Breast epithelium (tissue), 3 donors: ENCODE results near the gene OBSCN.

ENCODE experiments used
- POLR2A ChIP-seq: fragments of 450-650 bp; IDR thresholded peaks from one replicate; pipeline ENCODE4 v1.6.1; 2016; ENCODE audit warnings: antibody characterized with exemption, mild to moderate bottlenecking, moderate library complexity
- POLR2AphosphoS5 ChIP-seq, 3 donors: sonication (generic); formaldehyde crosslinking; IDR thresholded peaks; one replicate each; pipeline ENCODE4 v1.6.1; 2017; ENCODE audit warnings: antibody characterized with exemption in 3 of 3
- TF ChIP-seq, protein P1 (sequence below), 3 donors: fragments of 450-650 bp; IDR thresholded peaks; one replicate each; pipeline ENCODE4 v1.5.1; 2016 to 2017; ENCODE audit warnings: antibody characterized with exemption in 3 of 3, mild to moderate bottlenecking in 3 of 3, moderate library complexity in 3 of 3

DNA sequence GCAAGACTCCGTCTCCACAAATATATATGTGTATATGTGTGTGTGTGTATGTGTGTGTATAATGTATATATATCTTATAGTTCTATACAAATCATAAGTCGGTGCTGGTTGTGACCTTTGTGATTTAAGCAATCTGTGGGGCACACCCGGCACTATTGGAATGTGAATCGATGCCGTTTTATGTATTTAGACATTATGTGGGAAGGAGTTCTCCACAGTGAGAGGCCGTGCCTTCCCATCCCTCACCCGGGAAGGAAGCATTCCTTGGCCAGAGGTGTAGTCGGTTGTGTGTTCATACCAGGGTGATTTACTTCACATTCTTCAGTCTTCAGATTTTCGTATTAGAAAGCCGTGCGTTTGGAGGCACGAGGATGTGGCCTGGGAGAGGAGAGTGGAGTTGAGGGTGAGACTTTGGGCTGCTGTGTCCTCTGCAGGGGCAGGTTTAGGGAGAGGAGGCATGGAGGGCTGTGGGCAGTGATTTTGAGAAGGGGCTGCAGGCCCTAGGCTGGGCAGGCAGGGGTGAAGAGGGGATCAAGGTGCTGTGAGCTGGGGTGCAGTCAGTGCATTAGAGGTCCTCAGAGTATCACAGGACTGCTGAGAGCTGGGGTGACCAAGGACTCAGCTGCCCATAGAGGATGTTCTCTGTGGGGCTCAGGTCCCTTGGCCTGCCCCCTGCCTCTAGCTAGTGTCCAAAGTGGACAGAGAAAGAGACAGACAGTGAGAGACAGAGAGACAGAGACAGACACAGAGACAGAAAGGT is 141.0 kb downstream of the OBSCN start:
- TF ChIP-seq POLR2AphosphoS5 (IDR thresholded peaks at IDR 0.05) (no peak), POLR2A (no peak)
- TF ChIP-seq, protein P1, sequence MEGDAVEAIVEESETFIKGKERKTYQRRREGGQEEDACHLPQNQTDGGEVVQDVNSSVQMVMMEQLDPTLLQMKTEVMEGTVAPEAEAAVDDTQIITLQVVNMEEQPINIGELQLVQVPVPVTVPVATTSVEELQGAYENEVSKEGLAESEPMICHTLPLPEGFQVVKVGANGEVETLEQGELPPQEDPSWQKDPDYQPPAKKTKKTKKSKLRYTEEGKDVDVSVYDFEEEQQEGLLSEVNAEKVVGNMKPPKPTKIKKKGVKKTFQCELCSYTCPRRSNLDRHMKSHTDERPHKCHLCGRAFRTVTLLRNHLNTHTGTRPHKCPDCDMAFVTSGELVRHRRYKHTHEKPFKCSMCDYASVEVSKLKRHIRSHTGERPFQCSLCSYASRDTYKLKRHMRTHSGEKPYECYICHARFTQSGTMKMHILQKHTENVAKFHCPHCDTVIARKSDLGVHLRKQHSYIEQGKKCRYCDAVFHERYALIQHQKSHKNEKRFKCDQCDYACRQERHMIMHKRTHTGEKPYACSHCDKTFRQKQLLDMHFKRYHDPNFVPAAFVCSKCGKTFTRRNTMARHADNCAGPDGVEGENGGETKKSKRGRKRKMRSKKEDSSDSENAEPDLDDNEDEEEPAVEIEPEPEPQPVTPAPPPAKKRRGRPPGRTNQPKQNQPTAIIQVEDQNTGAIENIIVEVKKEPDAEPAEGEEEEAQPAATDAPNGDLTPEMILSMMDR (IDR thresholded peaks at IDR 0.05): no peak
